Measurements from ENCODE around the gene MANF. TPM values are rescaled to one million over a fixed set of nuclear protein-coding genes. Genes with fewer than 3 reads are reported as not detected.

MANF gene
- total RNA-seq: 211 and 230 TPM in 2 replicates

GRCh38 chr3:51384726-51385473 is at the start of gene MANF:
MANF (plus strand) TSS chr3:51385291; CDS start chr3:51385343, 52 bp downstream.

DNA sequence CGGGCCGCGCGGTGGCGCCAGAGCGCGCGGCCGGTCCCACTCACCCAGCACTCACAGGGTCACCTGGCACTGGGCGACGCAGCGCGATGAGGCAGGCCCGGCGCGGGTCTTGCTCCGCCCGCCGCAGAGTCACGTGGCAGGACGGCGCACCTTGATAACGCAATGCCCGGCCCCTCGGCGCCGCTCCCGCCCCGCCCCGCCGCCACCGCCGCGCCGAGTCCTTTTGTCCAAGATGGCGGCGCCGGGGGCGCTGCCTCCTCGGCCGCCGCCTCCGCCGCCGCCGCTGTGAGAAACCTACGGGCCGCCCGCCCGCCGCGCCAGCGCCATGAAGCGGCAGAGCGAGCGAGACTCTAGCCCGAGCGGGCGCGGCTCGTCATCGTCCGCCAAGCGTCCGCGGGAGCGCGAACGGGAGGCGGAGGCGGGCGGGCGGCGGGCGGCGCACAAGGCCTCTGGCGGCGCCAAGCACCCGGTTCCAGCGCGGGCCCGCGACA is 6.0 kb downstream of the MANF start, which contains the start of gene RBM15B:
TSS of gene RBM15B (plus strand) at position 211 of the 491 bp plus-strand sequence. CDS start at position 326, 115 bp downstream.

Other genes starting within 250 kb of the MANF start
- 23.8 and 36.6 TPM in 2 replicates for gene RBM15B, start 6.0 kb downstream of the MANF start, total RNA-seq
- 15.1 and 22.1 TPM in 2 replicates for gene DCAF1, start 114.7 kb downstream of the MANF start, total RNA-seq
- 13.4 and 24.8 TPM in 2 replicates for gene RAD54L2, start 153.4 kb downstream of the MANF start, total RNA-seq

Data from smooth muscle cell of the umbilical artery (primary cell).